Keratinocyte (primary cell): ENCODE results near the gene RBMS3. TPM values are rescaled to one million over a fixed set of nuclear protein-coding genes. Genes with fewer than 3 reads are reported as not detected.
A peak's percentile ranks its signal among the peaks of the same experiment; 100 is the strongest.

ENCODE experiments used
- DNase-seq: peaks from one replicate; pipeline ENCODE4 v3.0.0-alpha.2; 2011; ENCODE audit warnings: low read depth, missing footprints, low spot score
- FAIRE-seq: peaks from 2 replicates; lab custom pipeline; 2011; peaks lifted over from hg19 to GRCh38; lab: Jason Lieb, UNC
- H2AFZ ChIP-seq: 2 replicates; pipeline ENCODE4 v1.6.0; 2012; ENCODE audit warnings: low read length, control low read depth, inconsistent platforms; ENCODE audit not compliant: control insufficient read depth
- H3K27ac ChIP-seq: 2 replicates; pipeline ENCODE4 v1.5.1; 2011; ENCODE audit warnings: low read length; ENCODE audit not compliant: control insufficient read depth, insufficient read depth
- H3K27me3 ChIP-seq: 3 replicates; pipeline ENCODE4 v1.6.0; 2011; ENCODE audit warnings: low read length; ENCODE audit not compliant: control insufficient read depth, insufficient read depth; ENCODE audit errors: extremely low read depth
- H3K36me3 ChIP-seq, 2 experiments: 2 replicates in 1 of 2; 3 replicates in 1 of 2; pipeline ENCODE4 v1.5.1; 2011; ENCODE audit warnings: low read length in 2 of 2, mild to moderate bottlenecking in 1 of 2; ENCODE audit not compliant: control insufficient read depth in 2 of 2, insufficient read depth in 2 of 2; ENCODE audit errors: extremely low read depth in 1 of 2
- H3K4me1 ChIP-seq: 3 replicates; pipeline ENCODE4 v1.5.1; 2011; ENCODE audit warnings: low read length; ENCODE audit not compliant: control insufficient read depth, insufficient read depth; ENCODE audit errors: extremely low read depth
- H3K4me2 ChIP-seq: 3 replicates; pipeline ENCODE4 v1.6.0; 2011; ENCODE audit warnings: low read depth, low read length; ENCODE audit not compliant: control insufficient read depth, insufficient read depth; ENCODE audit errors: extremely low read depth
- H3K4me3 ChIP-seq, 3 experiments: fragments of 200-600 bp in 1 of 3; sonication (generic) in 1 of 3; 2 replicates in 2 of 3; 3 replicates in 1 of 3; pipeline ENCODE4 v1.5.1; 2011 to 2016; ENCODE audit warnings: low read length in 3 of 3, mild to moderate bottlenecking in 3 of 3, control low read depth in 2 of 3, inconsistent platforms in 1 of 3, low read depth in 1 of 3, mixed read lengths in 1 of 3, mixed run types in 1 of 3, moderate library complexity in 1 of 3; ENCODE audit not compliant: control insufficient read depth in 2 of 3, insufficient read depth in 2 of 3; ENCODE audit errors: extremely low read depth in 1 of 3
- H3K79me2 ChIP-seq: 2 replicates; pipeline ENCODE4 v1.6.0; 2012; ENCODE audit warnings: low read length; ENCODE audit not compliant: control insufficient read depth, insufficient read depth
- H3K9ac ChIP-seq: 3 replicates; pipeline ENCODE4 v1.6.0; 2011; ENCODE audit warnings: low read length; ENCODE audit not compliant: control insufficient read depth, insufficient read depth; ENCODE audit errors: extremely low read depth
- H3K9me1 ChIP-seq: 3 replicates; pipeline ENCODE4 v1.6.0; 2011; ENCODE audit warnings: low read length; ENCODE audit not compliant: control insufficient read depth, insufficient read depth; ENCODE audit errors: extremely low read depth
- H3K9me3 ChIP-seq: 2 replicates; pipeline ENCODE4 v1.5.1; 2012; ENCODE audit warnings: low read depth, low read length; ENCODE audit not compliant: control insufficient read depth
- H4K20me1 ChIP-seq: 3 replicates; pipeline ENCODE4 v1.6.0; 2011; ENCODE audit warnings: low read length; ENCODE audit not compliant: control insufficient read depth, insufficient read depth; ENCODE audit errors: extremely low read depth
- CTCF ChIP-seq, 3 experiments: IDR thresholded peaks in 1 of 3; conservative IDR thresholded peaks in 1 of 3; optimal IDR thresholded peaks in 1 of 3; 2 replicates in 2 of 3; 3 replicates in 1 of 3; pipeline versions ENCODE3 to v1.5.1; 2011; ENCODE audit warnings: low read length in 3 of 3, mild to moderate bottlenecking in 3 of 3, moderate library complexity in 2 of 3, control low read depth in 1 of 3, inconsistent platforms in 1 of 3; ENCODE audit not compliant: insufficient read depth in 2 of 3; ENCODE audit errors: extremely low read depth in 1 of 3
- EZH2 ChIP-seq: IDR thresholded peaks from one replicate; pipeline ENCODE4 v1.6.1; 2012; ENCODE audit warnings: inconsistent platforms, mild to moderate bottlenecking, low read length, moderate library complexity
- dilution Hi-C: fragments of 300-500 bp; cut with MboI; formaldehyde crosslinking; loops from one replicate; pipeline ENCODE4 v1.7.0; 2020; ENCODE audit warnings: low sequenced_read_pairs; ENCODE audit not compliant: extremely low pct_ligation_motif_present
- polyA plus RNA-seq, 5 experiments: library from polyadenylated mRNA; depleted of rRNA in 3 of 5; stranded (reverse) in 3 of 5; stranded (forward) in 1 of 5; unstranded in 1 of 5; fragments of >200 nt; gene quantifications; 1 replicate in 1 of 5; 2 replicates in 3 of 5; 3 replicates in 1 of 5; pipeline versions ENCODE4 v1.2.1 to v1.2.3, GENCODE V29; 2011 to 2012; ENCODE audit warnings: missing spikeins in 2 of 5, low read depth in 1 of 5, low replicate concordance in 1 of 5

Gene RBMS3
- polyA plus RNA-seq, 1 donor (not counting 4 experiments of a cell fraction or from before 2014, with no cell fraction given) = 2.3 TPM

DNA sequence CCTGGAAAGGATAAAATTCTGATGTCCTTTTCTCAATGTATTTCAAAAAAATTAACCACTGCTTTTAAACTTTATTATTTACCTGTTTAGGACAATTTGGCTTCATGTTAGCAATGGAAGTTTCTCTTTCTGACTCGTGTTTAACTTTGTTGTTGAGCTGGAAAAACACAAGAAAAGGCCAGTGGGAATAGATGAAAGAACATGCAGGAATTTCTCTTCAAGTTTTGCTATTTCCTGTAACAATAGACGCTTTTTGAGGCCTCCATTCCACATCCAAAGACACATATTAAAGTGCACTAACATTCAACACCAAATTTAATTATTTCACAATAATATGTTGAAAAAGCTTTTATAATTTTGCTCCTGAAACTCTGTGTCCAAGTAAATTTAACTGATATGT is 9.7 kb downstream of the RBMS3 start:
- H3K27me3 ChIP-seq = no peaks in the 10 kb centered on the region
- no peak overlapping the region for H3K9ac ChIP-seq
- H3K4me3 ChIP-seq = no peak overlapping the region
- peaks cover 11% of the 10 kb centered on the region for H3K4me1 ChIP-seq
- no peak overlapping the region for H3K27ac ChIP-seq
- H3K9me3 ChIP-seq = no peaks in the 10 kb centered on the region
- peaks cover 1% of the 10 kb centered on the region for H3K79me2 ChIP-seq
- no peak overlapping the region for H3K4me2 ChIP-seq
- no peaks in the 10 kb centered on the region for H4K20me1 ChIP-seq
- DNase-seq (no peak), FAIRE-seq (no peak)
- no peak overlapping the region for H2AFZ ChIP-seq
- H3K36me3 ChIP-seq = no peaks in the 10 kb centered on the region
- dilution Hi-C loops = no loop called here
- no peaks in the 10 kb centered on the region for H3K9me1 ChIP-seq
- no peak for TF ChIP-seq CTCF (optimal IDR thresholded peaks at IDR 0.05 in 1 of 3, IDR thresholded peaks at IDR 0.05 in 1 of 3, conservative IDR thresholded peaks at IDR 0.05 in 1 of 3; ENCODE audit: extremely low read depth in 1 of 3, insufficient read depth in 2 of 3, low read length in 3 of 3)
- TF ChIP-seq EZH2 = no peak

GRCh38 chr3:29291260-29291981 is 10.6 kb downstream of the RBMS3 start:
- DNase-seq (no peak), FAIRE-seq (no peak)
- Histone ChIP-seq H3K36me3 (no peaks in the 10 kb centered on the region), H3K27me3 (no peaks in the 10 kb centered on the region), H3K4me1 (peaks cover 7% of the 10 kb centered on the region), H3K9me1 (no peaks in the 10 kb centered on the region), H3K4me2 (peak overlapping the region; percentile 35), H2AFZ (no peak overlapping the region), H3K79me2 (peaks cover 1% of the 10 kb centered on the region), H3K9me3 (no peaks in the 10 kb centered on the region), H4K20me1 (no peaks in the 10 kb centered on the region), H3K4me3 (no peak overlapping the region), H3K9ac (no peak overlapping the region), H3K27ac (peak overlapping the region; percentile 44)
- dilution Hi-C loops = no loop called here
- TF ChIP-seq EZH2 (no peak), CTCF (optimal IDR thresholded peaks at IDR 0.05 in 1 of 3, IDR thresholded peaks at IDR 0.05 in 1 of 3, conservative IDR thresholded peaks at IDR 0.05 in 1 of 3; ENCODE audit: extremely low read depth in 1 of 3, insufficient read depth in 2 of 3, low read length in 3 of 3) (no peak)
